Upper lobe of left lung (tissue), 4 donors: ENCODE data around the gene NOTCH4.

Experiments
- POLR2AphosphoS5 ChIP-seq, 2 donors: sonication (generic); formaldehyde crosslinking; IDR thresholded peaks; one replicate each; pipeline ENCODE4 v1.5.1; 2017; ENCODE audit warnings: antibody characterized with exemption in 2 of 2
- TF ChIP-seq, protein P1 (sequence below), 6 experiments: fragments of 450-650 bp in 4 of 6; fragments of 200-600 bp in 2 of 6; sonication (generic) in 2 of 6; IDR thresholded peaks; one replicate each; pipeline ENCODE4 v1.5.1; 2016 to 2019; ENCODE audit warnings: antibody characterized with exemption in 6 of 6

DNA sequence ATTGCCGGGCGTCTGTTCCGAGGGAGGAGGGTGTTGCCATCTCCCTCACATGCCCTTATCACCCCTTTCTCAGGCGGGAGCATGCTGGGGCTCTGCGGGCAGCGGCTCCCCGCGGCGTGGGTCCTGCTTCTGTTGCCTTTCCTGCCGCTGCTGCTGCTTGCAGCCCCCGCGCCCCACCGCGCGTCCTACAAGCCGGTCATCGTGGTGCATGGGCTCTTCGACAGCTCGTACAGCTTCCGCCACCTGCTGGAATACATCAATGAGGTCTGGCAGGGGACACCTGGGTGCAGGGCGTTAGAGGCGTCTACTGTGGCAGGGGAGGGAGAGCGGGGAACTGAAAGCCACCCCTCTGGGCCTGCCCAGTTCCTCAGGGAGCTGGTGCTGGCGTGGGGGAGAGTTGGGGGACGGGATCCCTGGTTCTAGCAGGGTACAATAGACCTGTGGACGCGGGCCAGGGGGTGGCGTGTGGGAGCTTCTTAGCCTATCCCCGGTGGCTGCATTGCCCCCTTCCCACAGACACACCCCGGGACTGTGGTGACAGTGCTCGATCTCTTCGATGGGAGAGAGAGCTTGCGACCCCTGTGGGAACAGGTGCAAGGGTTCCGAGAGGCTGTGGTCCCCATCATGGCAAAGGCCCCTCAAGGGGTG is 69.2 kb downstream of the NOTCH4 start:
- no peak for TF ChIP-seq POLR2AphosphoS5 (IDR thresholded peaks at IDR 0.05)
- TF ChIP-seq, protein P1, sequence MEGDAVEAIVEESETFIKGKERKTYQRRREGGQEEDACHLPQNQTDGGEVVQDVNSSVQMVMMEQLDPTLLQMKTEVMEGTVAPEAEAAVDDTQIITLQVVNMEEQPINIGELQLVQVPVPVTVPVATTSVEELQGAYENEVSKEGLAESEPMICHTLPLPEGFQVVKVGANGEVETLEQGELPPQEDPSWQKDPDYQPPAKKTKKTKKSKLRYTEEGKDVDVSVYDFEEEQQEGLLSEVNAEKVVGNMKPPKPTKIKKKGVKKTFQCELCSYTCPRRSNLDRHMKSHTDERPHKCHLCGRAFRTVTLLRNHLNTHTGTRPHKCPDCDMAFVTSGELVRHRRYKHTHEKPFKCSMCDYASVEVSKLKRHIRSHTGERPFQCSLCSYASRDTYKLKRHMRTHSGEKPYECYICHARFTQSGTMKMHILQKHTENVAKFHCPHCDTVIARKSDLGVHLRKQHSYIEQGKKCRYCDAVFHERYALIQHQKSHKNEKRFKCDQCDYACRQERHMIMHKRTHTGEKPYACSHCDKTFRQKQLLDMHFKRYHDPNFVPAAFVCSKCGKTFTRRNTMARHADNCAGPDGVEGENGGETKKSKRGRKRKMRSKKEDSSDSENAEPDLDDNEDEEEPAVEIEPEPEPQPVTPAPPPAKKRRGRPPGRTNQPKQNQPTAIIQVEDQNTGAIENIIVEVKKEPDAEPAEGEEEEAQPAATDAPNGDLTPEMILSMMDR (IDR thresholded peaks at IDR 0.05), result peak; percentile 36 to 74 (median 58)
